ENCODE measurements around the gene PDLIM3.

The PDLIM3 gene

GRCh38 chr4:185534866-185535611 lies at the start of gene PDLIM3:
Gene PDLIM3, minus strand, starts transcription at chr4:185535507. Its CDS starts 73 bp downstream, at chr4:185535434.
- H3K4me3 Mint-ChIP-seq, result peak within 1 kb of the TSS; percentile 45
- no peaks in the 10 kb centered on the region for H3K36me3 Mint-ChIP-seq
- H3K27me3 Mint-ChIP-seq, result peaks cover 33% of the 10 kb centered on the region
- H3K4me1 Mint-ChIP-seq, result peaks cover 11% of the 10 kb centered on the region
- H3K27ac Mint-ChIP-seq, result no peak within 1 kb of the TSS
- no peaks in the 10 kb centered on the region for H3K9me3 Mint-ChIP-seq

GRCh38 chr4:185583813-185584212 lies 48.5 kb upstream of the PDLIM3 start:
- no peak overlapping the region for H3K4me3 Mint-ChIP-seq
- H3K36me3 Mint-ChIP-seq, result no peaks in the 10 kb centered on the region
- peaks cover 38% of the 10 kb centered on the region for H3K27me3 Mint-ChIP-seq
- no peaks in the 10 kb centered on the region for H3K9me3 Mint-ChIP-seq
- H3K4me1 Mint-ChIP-seq, result peaks cover 12% of the 10 kb centered on the region
- H3K27ac Mint-ChIP-seq, result no peak overlapping the region

- H3K27me3 Mint-ChIP-seq, result peaks cover 38% of the 10 kb centered on the region
These were observed 47.5 kb upstream of the PDLIM3 start for GRCh38 chr4:185582651-185583400.

GRCh38 chr4:185580699-185581098 lies 45.4 kb upstream of the PDLIM3 start:
- no peaks in the 10 kb centered on the region for H3K36me3 Mint-ChIP-seq
- no peak overlapping the region for H3K27ac Mint-ChIP-seq
- H3K4me1 Mint-ChIP-seq, result no peaks in the 10 kb centered on the region
- no peak overlapping the region for H3K4me3 Mint-ChIP-seq
- peaks cover 24% of the 10 kb centered on the region for H3K27me3 Mint-ChIP-seq
- H3K9me3 Mint-ChIP-seq, result no peaks in the 10 kb centered on the region

More at GRCh38 chr4:185582651-185583400, 47.5 kb upstream of the PDLIM3 start:
- Mint-ChIP-seq H3K36me3 (no peaks in the 10 kb centered on the region), H3K27ac (no peak overlapping the region), H3K4me3 (no peak overlapping the region), H3K4me1 (peaks cover 11% of the 10 kb centered on the region), H3K9me3 (no peaks in the 10 kb centered on the region)

- Mint-ChIP-seq H3K4me3 (no peak overlapping the region), H3K27ac (no peak overlapping the region), H3K9me3 (no peaks in the 10 kb centered on the region), H3K36me3 (no peaks in the 10 kb centered on the region), H3K27me3 (peaks cover 23% of the 10 kb centered on the region), H3K4me1 (no peaks in the 10 kb centered on the region)
These were observed 43.0 kb upstream of the PDLIM3 start for GRCh38 chr4:185578284-185578683.

GRCh38 chr4:185576962-185577950 lies 41.9 kb upstream of the PDLIM3 start:
- H3K4me1 Mint-ChIP-seq, result no peaks in the 10 kb centered on the region
- H3K27ac Mint-ChIP-seq, result no peak overlapping the region
- H3K9me3 Mint-ChIP-seq, result no peaks in the 10 kb centered on the region
- no peak overlapping the region for H3K4me3 Mint-ChIP-seq
- no peaks in the 10 kb centered on the region for H3K36me3 Mint-ChIP-seq
- H3K27me3 Mint-ChIP-seq, result peaks cover 17% of the 10 kb centered on the region

GRCh38 chr4:185576314-185576961 lies 41.1 kb upstream of the PDLIM3 start:
- H3K4me3 Mint-ChIP-seq, result no peak overlapping the region
- no peaks in the 10 kb centered on the region for H3K4me1 Mint-ChIP-seq
- H3K9me3 Mint-ChIP-seq, result no peaks in the 10 kb centered on the region
- no peak overlapping the region for H3K27ac Mint-ChIP-seq
- peaks cover 14% of the 10 kb centered on the region for H3K27me3 Mint-ChIP-seq
- no peaks in the 10 kb centered on the region for H3K36me3 Mint-ChIP-seq

GRCh38 chr4:185573651-185574199 lies 38.4 kb upstream of the PDLIM3 start:
- Mint-ChIP-seq H3K4me3 (no peak overlapping the region), H3K27me3 (peaks cover 14% of the 10 kb centered on the region), H3K4me1 (no peaks in the 10 kb centered on the region), H3K27ac (no peak overlapping the region), H3K36me3 (no peaks in the 10 kb centered on the region), H3K9me3 (no peaks in the 10 kb centered on the region)

GRCh38 chr4:185570727-185571126 lies 35.4 kb upstream of the PDLIM3 start:
- H3K36me3 Mint-ChIP-seq, result no peaks in the 10 kb centered on the region
- H3K9me3 Mint-ChIP-seq, result no peaks in the 10 kb centered on the region
- no peak overlapping the region for H3K4me3 Mint-ChIP-seq
- H3K27ac Mint-ChIP-seq, result no peak overlapping the region
- H3K4me1 Mint-ChIP-seq, result no peaks in the 10 kb centered on the region
- peaks cover 10% of the 10 kb centered on the region for H3K27me3 Mint-ChIP-seq

GRCh38 chr4:185567381-185568376 lies 32.4 kb upstream of the PDLIM3 start:
- Mint-ChIP-seq H3K4me3 (no peak overlapping the region), H3K4me1 (no peaks in the 10 kb centered on the region), H3K36me3 (no peaks in the 10 kb centered on the region), H3K9me3 (no peaks in the 10 kb centered on the region), H3K27ac (peak overlapping the region; percentile 41), H3K27me3 (peaks cover 3% of the 10 kb centered on the region)

GRCh38 chr4:185566972-185567371 lies 31.7 kb upstream of the PDLIM3 start:
- no peaks in the 10 kb centered on the region for H3K36me3 Mint-ChIP-seq
- H3K4me1 Mint-ChIP-seq, result no peaks in the 10 kb centered on the region
- no peak overlapping the region for H3K4me3 Mint-ChIP-seq
- H3K27ac Mint-ChIP-seq, result no peak overlapping the region
- no peaks in the 10 kb centered on the region for H3K9me3 Mint-ChIP-seq
- peaks cover 3% of the 10 kb centered on the region for H3K27me3 Mint-ChIP-seq

- H3K4me1 Mint-ChIP-seq, result no peaks in the 10 kb centered on the region
- peaks cover 3% of the 10 kb centered on the region for H3K27me3 Mint-ChIP-seq
- H3K36me3 Mint-ChIP-seq, result no peaks in the 10 kb centered on the region
- H3K9me3 Mint-ChIP-seq, result no peaks in the 10 kb centered on the region
- no peak overlapping the region for H3K27ac Mint-ChIP-seq
- no peak overlapping the region for H3K4me3 Mint-ChIP-seq
These were observed 31.1 kb upstream of the PDLIM3 start for GRCh38 chr4:185566425-185566824.

- Mint-ChIP-seq H3K27me3 (peaks cover 6% of the 10 kb centered on the region), H3K4me3 (no peak overlapping the region), H3K27ac (no peak overlapping the region), H3K4me1 (no peaks in the 10 kb centered on the region), H3K36me3 (no peaks in the 10 kb centered on the region), H3K9me3 (no peaks in the 10 kb centered on the region)
These were observed 30.4 kb upstream of the PDLIM3 start for GRCh38 chr4:185565696-185566095.

- no peaks in the 10 kb centered on the region for H3K4me1 Mint-ChIP-seq
- H3K9me3 Mint-ChIP-seq, result no peaks in the 10 kb centered on the region
These were observed 29.0 kb upstream of the PDLIM3 start for GRCh38 chr4:185564349-185564748.

More at GRCh38 chr4:185564349-185564748, 29.0 kb upstream of the PDLIM3 start:
- no peak overlapping the region for H3K27ac Mint-ChIP-seq
- no peaks in the 10 kb centered on the region for H3K36me3 Mint-ChIP-seq
- no peak overlapping the region for H3K4me3 Mint-ChIP-seq
- H3K27me3 Mint-ChIP-seq, result peaks cover 4% of the 10 kb centered on the region
